K562 (cell line): ENCODE data around the gene MRPS18B. TPM values are rescaled to one million over a fixed set of nuclear protein-coding genes. Genes with fewer than 3 reads are reported as not detected.

Source experiments
- CHD7 ChIP-seq: fragments of 200-600 bp; sonication (generic); IDR thresholded peaks from one replicate; pipeline ENCODE4 v1.6.1; 2012; ENCODE audit warnings: mild to moderate bottlenecking, low read depth, low read length, inconsistent platforms
- FOSL1 ChIP-seq: fragments of 200-800 bp; sonication (Bioruptor generic); conservative IDR thresholded peaks from 2 replicates; pipeline ENCODE4 v1.6.1; 2016; ENCODE audit warnings: missing genetic modification characterization, missing compliant biosample characterization
- HEY1 ChIP-seq: fragments of 250-450 bp; sonication (Bioruptor Pico); IDR thresholded peaks from 2 replicates; pipeline ENCODE4 v1.5.0; 2020; ENCODE audit warnings: mild to moderate bottlenecking, moderate library complexity, borderline replicate concordance
- HNRNPUL1 ChIP-seq: fragments of 200-400 bp; formaldehyde crosslinking; IDR thresholded peaks from 2 replicates; pipeline ENCODE4 v1.6.1; 2017; ENCODE audit warnings: low read length
- ZNF212 ChIP-seq: fragments of 450-650 bp; formaldehyde crosslinking; IDR thresholded peaks from 2 replicates; pipeline ENCODE4 v1.4.0; 2020; ENCODE audit warnings: mild to moderate bottlenecking
- ZNF282 ChIP-seq: sonication (generic); formaldehyde crosslinking; IDR thresholded peaks from 2 replicates; pipeline ENCODE4 v1.8.1; 2023; ENCODE audit warnings: missing genetic modification reagents
- polyA plus RNA-seq, 8 experiments: library from polyadenylated mRNA; depleted of rRNA in 4 of 8; stranded (reverse) in 5 of 8; unstranded in 3 of 8; fragments of >200 nt; fragmentation: Nextera tagmentation in 2 of 8; fragmentation: Illumina TruSeq in 1 of 8; extraction: Ambion mirVana in 2 of 8; extraction: Trizol in 1 of 8; gene quantifications; 2 replicates each; pipeline versions ENCODE4 v1.2.1 to v1.2.3, GENCODE V29; 2011 to 2014; ENCODE audit warnings: inconsistent platforms in 1 of 8, missing spikeins in 1 of 8
- total RNA-seq, 7 experiments: library from RNA; depleted of rRNA in 6 of 7; stranded (reverse); fragments of >200 nt in 6 of 7; fragmentation: Illumina TruSeq in 2 of 7; extraction: Trizol in 2 of 7; gene quantifications; 2 replicates each; pipeline versions ENCODE4 v1.2.1 to v1.2.3, GENCODE V29; 2011 to 2021; ENCODE audit warnings: low replicate concordance in 1 of 7
- TF ChIP-seq, protein P1 (sequence below), 2 experiments: fragments of 450-650 bp; formaldehyde crosslinking in 1 of 2; IDR thresholded peaks; 2 replicates each; pipeline versions ENCODE4 v1.4.0 to v1.6.1; 2014 to 2020; ENCODE audit warnings: mild to moderate bottlenecking in 2 of 2, borderline replicate concordance in 1 of 2, low read depth in 1 of 2

The MRPS18B gene
- total and polyA plus RNA-seq, 9 of the 15 experiments (the other 6 are each of a cell fraction or from before 2014, with no cell fraction given), result 132 to 383 (median 178) TPM

DNA sequence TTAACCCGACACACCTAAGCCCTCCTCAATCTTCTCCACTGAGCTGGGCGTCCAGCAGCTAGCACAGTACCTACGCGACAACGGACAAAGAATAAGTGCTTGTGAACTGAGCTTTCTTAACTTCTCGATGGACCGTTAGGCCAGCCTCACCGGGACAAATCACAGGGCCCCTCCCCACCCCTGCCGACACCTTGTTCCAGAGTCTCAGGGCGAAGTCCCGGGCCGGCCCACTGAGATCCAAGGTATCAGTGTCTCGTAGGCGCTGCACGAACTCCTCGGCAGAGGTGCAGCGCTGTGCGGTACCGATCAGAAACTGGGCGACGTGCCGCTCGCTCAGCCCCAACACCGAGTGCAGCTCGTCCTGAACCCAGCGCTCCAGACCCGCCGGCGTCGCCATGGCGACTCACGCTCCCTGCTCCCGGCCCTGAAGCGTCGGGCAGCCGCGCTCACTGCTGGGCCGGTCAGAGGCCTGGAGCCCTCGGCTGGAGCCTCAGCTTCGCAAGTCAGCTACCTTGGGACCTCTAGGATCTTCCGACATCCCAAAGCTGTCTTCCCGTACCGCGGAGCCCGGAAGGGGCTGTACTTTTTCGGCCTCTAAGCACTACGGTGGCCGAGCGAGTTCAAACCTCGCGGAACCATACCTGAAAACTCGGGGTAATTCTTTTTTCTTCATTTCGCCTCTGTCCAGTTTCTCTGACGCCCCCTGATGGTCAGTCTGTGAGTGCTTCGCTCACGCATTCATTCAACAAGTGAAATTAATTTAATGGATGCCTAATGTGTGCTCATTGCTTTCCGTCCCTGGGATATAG, 55.0 kb downstream of the MRPS18B start, which contains the start of gene DHX16 (continued):
- TF ChIP-seq, protein P1, sequence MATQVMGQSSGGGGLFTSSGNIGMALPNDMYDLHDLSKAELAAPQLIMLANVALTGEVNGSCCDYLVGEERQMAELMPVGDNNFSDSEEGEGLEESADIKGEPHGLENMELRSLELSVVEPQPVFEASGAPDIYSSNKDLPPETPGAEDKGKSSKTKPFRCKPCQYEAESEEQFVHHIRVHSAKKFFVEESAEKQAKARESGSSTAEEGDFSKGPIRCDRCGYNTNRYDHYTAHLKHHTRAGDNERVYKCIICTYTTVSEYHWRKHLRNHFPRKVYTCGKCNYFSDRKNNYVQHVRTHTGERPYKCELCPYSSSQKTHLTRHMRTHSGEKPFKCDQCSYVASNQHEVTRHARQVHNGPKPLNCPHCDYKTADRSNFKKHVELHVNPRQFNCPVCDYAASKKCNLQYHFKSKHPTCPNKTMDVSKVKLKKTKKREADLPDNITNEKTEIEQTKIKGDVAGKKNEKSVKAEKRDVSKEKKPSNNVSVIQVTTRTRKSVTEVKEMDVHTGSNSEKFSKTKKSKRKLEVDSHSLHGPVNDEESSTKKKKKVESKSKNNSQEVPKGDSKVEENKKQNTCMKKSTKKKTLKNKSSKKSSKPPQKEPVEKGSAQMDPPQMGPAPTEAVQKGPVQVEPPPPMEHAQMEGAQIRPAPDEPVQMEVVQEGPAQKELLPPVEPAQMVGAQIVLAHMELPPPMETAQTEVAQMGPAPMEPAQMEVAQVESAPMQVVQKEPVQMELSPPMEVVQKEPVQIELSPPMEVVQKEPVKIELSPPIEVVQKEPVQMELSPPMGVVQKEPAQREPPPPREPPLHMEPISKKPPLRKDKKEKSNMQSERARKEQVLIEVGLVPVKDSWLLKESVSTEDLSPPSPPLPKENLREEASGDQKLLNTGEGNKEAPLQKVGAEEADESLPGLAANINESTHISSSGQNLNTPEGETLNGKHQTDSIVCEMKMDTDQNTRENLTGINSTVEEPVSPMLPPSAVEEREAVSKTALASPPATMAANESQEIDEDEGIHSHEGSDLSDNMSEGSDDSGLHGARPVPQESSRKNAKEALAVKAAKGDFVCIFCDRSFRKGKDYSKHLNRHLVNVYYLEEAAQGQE (IDR thresholded peaks at IDR 0.05; ENCODE audit: borderline replicate concordance), result peak; percentile 64; the same call in 1 of the 2 replicates
- TF ChIP-seq, protein P1 (CRISPR knock-in tag; IDR thresholded peaks at IDR 0.05; ENCODE audit: low read depth), result peak; percentile 79; the same call in 1 of the 2 replicates
- TF ChIP-seq ZNF212 (no peak), CHD7 (peak; percentile 46), ZNF282 (no peak), HEY1 (no peak), FOSL1 (tag) (no peak), HNRNPUL1 (no peak)
